ENCODE measurements around the gene NRCAM.

- TF ChIP-seq ZFP37 (CRISPR knock-in tag; IDR thresholded peaks at IDR 0.05; ENCODE audit: borderline replicate concordance), result no peak
- no peak for TF ChIP-seq ELF1 (CRISPR knock-in tag; IDR thresholded peaks at IDR 0.05)
- TF ChIP-seq TFE3 (CRISPR knock-in tag; IDR thresholded peaks at IDR 0.05), result no peak
- TF ChIP-seq ZBTB4 (CRISPR knock-in tag; IDR thresholded peaks at IDR 0.05; ENCODE audit: borderline replicate concordance), result no peak
- no peak for TF ChIP-seq KLF16 (CRISPR knock-in tag; IDR thresholded peaks at IDR 0.05)
- no peak for TF ChIP-seq PHF8 (CRISPR knock-in tag; IDR thresholded peaks at IDR 0.05)
- TF ChIP-seq CTCF (CRISPR knock-in tag; IDR thresholded peaks at IDR 0.05), result no peak
- no peak for TF ChIP-seq SMAD1 (CRISPR knock-in tag; IDR thresholded peaks at IDR 0.05; ENCODE audit: borderline replicate concordance, low read depth)
- no peak for TF ChIP-seq TOPORS (CRISPR knock-in tag; IDR thresholded peaks at IDR 0.05)
- TF ChIP-seq HINFP (CRISPR knock-in tag; IDR thresholded peaks at IDR 0.05; ENCODE audit: low read depth), result no peak
- no peak for TF ChIP-seq ZNF772 (CRISPR knock-in tag; IDR thresholded peaks at IDR 0.05)
- no peak for TF ChIP-seq ZBTB14 (CRISPR knock-in tag; IDR thresholded peaks at IDR 0.05)
Measured at GRCh38 chr7:108330227-108330626, 126.0 kb downstream of the NRCAM start.

All from HepG2 (cell line).